Measurements from ENCODE around the gene SAP30BP.

- TF ChIP-seq CEBPB (IDR thresholded peaks at IDR 0.05) (no peak), EGR1 (IDR thresholded peaks at IDR 0.05) (no peak), CREB1 (IDR thresholded peaks at IDR 0.05; ENCODE audit: low read depth) (no peak), FOXM1 (IDR thresholded peaks at IDR 0.05; ENCODE audit: borderline replicate concordance, low read depth) (no peak), YY1 (IDR thresholded peaks at IDR 0.05; ENCODE audit: low read depth) (no peak), EP300 (IDR thresholded peaks at IDR 0.05; ENCODE audit: borderline replicate concordance) (no peak), RAD21 (IDR thresholded peaks at IDR 0.05; ENCODE audit: low read depth) (no peak), TAF1 (IDR thresholded peaks at IDR 0.05; ENCODE audit: low read depth) (no peak), MAX (IDR thresholded peaks at IDR 0.05) (no peak), NFIC (IDR thresholded peaks at IDR 0.05) (0 out of 2 replicates have a peak, but pooled peaks have one; percentile 39), TCF12 (IDR thresholded peaks at IDR 0.05; ENCODE audit: low read depth) (no peak), USF1 (IDR thresholded peaks at IDR 0.05) (no peak)
- TF ChIP-seq, protein P1, sequence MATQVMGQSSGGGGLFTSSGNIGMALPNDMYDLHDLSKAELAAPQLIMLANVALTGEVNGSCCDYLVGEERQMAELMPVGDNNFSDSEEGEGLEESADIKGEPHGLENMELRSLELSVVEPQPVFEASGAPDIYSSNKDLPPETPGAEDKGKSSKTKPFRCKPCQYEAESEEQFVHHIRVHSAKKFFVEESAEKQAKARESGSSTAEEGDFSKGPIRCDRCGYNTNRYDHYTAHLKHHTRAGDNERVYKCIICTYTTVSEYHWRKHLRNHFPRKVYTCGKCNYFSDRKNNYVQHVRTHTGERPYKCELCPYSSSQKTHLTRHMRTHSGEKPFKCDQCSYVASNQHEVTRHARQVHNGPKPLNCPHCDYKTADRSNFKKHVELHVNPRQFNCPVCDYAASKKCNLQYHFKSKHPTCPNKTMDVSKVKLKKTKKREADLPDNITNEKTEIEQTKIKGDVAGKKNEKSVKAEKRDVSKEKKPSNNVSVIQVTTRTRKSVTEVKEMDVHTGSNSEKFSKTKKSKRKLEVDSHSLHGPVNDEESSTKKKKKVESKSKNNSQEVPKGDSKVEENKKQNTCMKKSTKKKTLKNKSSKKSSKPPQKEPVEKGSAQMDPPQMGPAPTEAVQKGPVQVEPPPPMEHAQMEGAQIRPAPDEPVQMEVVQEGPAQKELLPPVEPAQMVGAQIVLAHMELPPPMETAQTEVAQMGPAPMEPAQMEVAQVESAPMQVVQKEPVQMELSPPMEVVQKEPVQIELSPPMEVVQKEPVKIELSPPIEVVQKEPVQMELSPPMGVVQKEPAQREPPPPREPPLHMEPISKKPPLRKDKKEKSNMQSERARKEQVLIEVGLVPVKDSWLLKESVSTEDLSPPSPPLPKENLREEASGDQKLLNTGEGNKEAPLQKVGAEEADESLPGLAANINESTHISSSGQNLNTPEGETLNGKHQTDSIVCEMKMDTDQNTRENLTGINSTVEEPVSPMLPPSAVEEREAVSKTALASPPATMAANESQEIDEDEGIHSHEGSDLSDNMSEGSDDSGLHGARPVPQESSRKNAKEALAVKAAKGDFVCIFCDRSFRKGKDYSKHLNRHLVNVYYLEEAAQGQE (IDR thresholded peaks at IDR 0.05; ENCODE audit: low read depth): no peak
These were observed 30.0 kb upstream of the SAP30BP start for GRCh38 chr17:75637143-75637538.
